Kidney tubule cell (primary cell): ENCODE results near the gene ARHGAP10.

Source experiments
- DNase-seq: peaks from one replicate; pipeline ENCODE4 v3.0.0-alpha.2; 2018; ENCODE audit warnings: low spot score

The ARHGAP10 gene

GRCh38 chr4:147901388-147901787 lies 169.5 kb downstream of the ARHGAP10 start:
- no peak for DNase-seq

- no peak for DNase-seq
These were observed 170.0 kb downstream of the ARHGAP10 start for GRCh38 chr4:147901916-147902315.

DNA sequence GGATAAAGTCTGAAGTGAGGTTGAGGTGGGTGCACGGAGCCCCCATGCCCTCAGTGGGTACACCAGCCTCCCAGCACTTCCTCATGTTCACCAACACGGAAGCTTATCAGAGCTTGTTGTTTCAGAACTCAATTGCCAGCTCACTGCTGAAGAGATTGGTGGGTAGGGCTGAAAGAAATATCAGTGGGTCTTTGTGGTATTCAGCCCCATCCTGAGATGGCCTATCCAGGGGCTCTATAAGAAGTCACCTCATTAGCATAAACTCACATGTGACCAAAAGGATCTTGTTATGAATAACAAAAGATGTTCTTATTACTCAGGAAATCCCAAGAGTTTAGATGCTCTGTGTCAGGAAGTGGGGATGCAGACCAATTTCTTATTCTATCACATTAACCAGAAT lies 177.3 kb downstream of the ARHGAP10 start:
- DNase-seq = no peak

GRCh38 chr4:147910315-147910714 lies 178.4 kb downstream of the ARHGAP10 start:
- no peak for DNase-seq

GRCh38 chr4:147912106-147912505 lies 180.2 kb downstream of the ARHGAP10 start:
- DNase-seq = peak; percentile 15

DNA sequence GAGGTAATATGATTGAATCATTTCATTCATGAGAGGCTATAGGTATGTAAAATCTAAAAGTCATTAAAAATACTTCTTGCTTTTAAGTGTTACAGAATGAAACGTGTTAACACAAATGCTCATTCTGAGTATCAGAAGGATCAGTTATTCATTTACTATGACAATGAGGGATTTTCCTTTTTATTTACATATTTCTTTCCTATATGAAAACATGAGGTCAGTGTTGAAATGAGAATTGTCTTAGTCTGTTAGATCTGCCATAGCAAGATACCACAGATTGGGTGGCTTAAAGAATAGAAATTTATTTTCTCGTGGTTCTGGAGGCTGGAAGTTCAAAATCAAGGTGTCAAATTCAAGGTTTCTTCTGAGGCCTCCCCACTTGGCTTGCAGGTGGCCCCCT lies 181.2 kb downstream of the ARHGAP10 start:
- no peak for DNase-seq

- DNase-seq = no peak
These were observed 184.5 kb downstream of the ARHGAP10 start for GRCh38 chr4:147916351-147916750.

DNA sequence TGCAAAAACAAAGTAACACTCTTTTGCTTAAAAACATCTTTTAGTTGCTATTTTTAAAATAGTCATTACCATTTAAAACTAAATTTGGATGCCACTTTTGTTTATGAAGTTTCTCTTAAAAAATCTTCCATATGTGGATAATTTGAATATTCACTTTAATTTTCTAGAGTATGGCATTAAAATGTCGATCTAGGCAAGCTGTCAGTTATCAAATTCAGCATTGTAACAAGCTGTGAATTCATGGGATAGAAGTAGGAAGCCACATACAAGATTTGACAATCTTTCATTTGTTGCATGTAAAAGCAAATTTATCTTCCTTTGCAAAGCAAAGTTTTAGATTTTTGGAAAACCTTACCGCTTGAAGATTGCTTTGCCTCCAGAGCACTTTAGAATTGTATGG lies 191.5 kb downstream of the ARHGAP10 start:
- no peak for DNase-seq

DNA sequence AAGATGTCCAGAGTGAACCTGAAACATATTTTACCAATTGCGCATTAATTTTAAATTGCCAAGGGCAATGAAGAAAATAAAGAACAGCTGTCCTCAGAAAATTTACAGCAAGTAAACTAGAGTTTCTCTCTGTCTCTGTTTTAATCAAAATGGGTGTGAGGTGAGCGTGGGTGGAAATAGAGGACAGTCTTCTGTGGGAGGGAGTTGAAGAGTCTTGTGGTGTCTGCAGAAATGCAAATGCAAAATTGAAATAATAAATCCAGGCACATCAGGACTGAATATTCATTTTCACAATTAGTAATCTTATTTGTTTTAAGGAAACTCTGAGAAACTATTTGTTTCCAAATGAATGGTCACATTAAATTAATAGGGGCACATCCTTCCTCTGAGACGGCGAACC lies 192.0 kb downstream of the ARHGAP10 start:
- no peak for DNase-seq

DNA sequence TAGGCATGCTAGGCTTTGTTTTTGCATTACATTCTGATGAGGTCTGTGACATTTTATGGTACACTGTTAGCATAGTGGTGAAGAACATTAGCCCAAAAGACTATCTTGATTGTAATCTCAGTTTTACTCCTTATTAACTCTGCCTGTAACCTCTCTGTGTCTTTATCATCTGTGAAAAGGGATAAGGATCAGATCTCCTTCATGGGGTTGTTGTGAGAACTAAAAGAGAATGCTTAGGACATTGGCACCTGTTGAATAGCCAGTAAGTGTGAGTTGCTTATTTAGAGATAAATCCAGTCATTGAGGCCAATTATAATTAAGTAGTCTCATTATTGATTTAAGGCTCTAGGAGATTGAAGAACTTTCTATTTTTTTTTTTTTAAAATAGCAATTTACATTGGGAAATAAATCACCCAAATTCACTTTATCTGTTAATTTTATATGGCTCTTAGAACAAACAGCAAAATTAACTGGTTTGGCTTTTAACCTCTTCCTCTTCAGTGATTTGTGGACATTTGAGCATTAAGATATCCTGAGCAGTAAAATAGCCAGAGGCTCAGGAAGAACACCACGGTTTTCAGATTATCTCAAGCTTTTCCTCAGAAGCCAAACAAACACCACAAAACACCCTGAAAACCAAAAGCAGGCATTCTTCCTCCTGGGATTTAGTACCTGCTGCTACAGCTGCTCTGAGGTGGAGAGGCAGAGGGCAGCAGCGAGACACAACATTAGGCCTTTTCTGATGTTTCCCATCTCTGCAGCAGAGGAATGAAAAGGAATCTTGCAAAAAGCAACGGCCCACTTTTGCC lies 192.9 kb downstream of the ARHGAP10 start:
- peak; percentile 32 for DNase-seq

- no peak for DNase-seq
These were observed 195.7 kb downstream of the ARHGAP10 start for GRCh38 chr4:147927377-147928137.

- DNase-seq = no peak
These were observed 196.5 kb downstream of the ARHGAP10 start for GRCh38 chr4:147928400-147928799.

GRCh38 chr4:147929746-147930145 lies 197.9 kb downstream of the ARHGAP10 start:
- DNase-seq = no peak

GRCh38 chr4:147933316-147933715 lies 201.4 kb downstream of the ARHGAP10 start:
- no peak for DNase-seq

GRCh38 chr4:147933779-147934178 lies 201.9 kb downstream of the ARHGAP10 start:
- DNase-seq = no peak

GRCh38 chr4:147938496-147938895 lies 206.6 kb downstream of the ARHGAP10 start:
- DNase-seq = no peak

DNA sequence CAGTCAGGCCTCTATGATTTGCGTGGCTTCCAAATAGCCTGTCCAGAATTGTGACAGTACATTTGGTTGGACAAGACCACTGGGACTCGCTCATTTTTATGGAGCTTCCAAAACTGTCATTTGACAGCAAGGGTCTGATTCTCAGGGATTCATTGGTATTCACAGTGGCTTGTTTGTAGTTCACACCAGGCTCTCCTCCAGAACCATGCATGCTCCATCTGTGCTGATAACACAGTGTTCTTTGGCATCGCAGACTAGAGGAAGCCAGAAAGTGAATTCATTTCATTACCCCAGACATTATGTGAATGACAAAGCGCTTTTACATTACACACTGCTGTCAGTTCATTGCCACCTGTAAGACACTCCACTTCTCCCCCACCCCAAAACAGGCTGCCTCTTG lies 208.3 kb downstream of the ARHGAP10 start:
- DNase-seq = no peak

- DNase-seq = no peak
These were observed 209.5 kb downstream of the ARHGAP10 start for GRCh38 chr4:147941373-147941772.

DNA sequence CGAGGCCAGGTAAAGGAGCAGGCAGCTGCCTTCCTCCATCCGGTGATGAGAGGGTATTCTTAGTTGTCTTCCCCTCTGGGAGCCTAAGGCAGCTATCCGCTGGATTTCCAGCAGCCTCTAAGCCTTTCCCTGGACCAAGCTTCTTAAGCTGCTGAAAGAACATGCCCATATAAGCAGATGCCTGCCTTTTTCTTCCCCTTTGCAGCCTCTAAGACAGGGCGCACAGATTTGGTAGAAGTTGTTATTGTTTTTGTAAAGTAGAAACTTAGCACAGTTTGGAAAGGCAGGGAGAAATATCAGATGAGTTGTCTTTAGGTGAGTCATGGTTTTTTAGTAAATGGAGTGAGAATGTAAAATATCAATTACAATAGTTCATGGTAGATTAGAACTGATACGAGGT lies 210.8 kb downstream of the ARHGAP10 start:
- DNase-seq = no peak

- DNase-seq = no peak
These were observed 211.3 kb downstream of the ARHGAP10 start for GRCh38 chr4:147943159-147943638.

GRCh38 chr4:147944249-147944648 lies 212.4 kb downstream of the ARHGAP10 start:
- DNase-seq = no peak

GRCh38 chr4:147944670-147945260 lies 212.9 kb downstream of the ARHGAP10 start:
- DNase-seq = no peak

DNA sequence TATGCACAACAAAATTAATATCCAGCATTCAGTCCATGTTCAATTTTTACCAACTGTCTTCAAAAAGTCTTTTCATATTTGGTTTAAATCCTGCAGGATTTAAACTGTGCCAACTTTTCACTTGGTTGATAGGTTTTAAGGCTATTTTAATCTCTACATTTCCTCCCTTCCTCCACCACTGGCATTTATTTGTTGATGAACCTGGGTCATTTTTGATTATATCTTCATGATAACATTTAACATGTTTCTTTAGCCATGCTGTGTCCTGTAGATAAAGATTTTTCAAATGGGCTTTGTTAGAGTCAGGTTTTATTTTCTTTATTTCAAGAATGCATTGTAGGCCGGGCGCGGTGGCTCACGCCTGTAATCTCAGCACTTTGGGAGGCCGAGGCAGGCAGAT lies 216.4 kb downstream of the ARHGAP10 start:
- no peak for DNase-seq
